ENCODE data around the gene TRIM60.
"Not testable (repeated sequence)": the region's sequence is repeated elsewhere in the genome, so short reads cannot be mapped to it uniquely, and the experiment has no call there.

TRIM60 gene

DNA sequence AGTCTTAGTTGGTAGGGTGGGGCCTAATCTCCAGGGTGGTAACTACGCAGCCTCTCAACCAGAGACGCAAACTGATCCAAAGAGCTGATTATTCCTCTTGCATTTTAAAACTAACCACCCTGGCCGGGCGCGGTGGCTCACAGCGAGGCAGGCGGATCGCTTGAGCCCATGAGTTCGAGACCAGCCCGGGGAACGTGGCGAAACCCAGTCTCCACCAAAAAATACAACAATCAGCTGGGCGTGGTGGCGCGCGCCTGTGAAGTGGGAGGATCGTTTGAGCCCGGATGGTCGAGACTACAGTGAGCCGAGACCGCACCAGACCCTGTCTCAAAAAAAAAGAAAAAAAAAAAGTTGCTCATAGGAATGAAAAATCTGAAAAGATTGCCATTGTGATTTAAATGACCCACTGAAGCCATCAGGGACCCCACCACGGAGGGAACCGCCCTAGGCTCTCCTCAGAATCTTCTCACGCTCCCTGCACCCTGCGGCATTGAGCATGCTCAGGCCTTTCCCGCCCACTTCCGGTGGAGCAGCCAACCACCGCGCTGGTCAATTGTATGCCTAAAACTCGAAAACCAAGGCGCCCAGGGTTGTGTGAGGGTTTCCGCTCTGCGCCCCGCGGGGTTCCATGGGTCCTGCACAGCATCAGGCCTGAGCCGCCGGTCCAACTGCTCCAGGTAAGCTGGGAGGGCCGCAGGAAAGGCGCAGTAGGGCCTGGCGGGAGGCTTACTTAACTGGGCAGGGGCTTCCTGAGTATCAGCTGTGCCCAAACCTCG, at the start of gene TRIM60:
TSS of gene TRIM60 (plus strand) at position 564 of the 776 bp plus-strand sequence. CDS start 8,074 bp downstream, outside the sequence.
- no peak for DNase-seq

GRCh38 chr4:164989471-164989870, 42.3 kb upstream of the TRIM60 start:
- DNase-seq = no peak

- not testable (repeated sequence) for DNase-seq
Measured at GRCh38 chr4:164990786-164991185, 41.0 kb upstream of the TRIM60 start.

- DNase-seq = not testable (repeated sequence)
Measured at GRCh38 chr4:164996123-164996522, 35.7 kb upstream of the TRIM60 start.

GRCh38 chr4:164997324-164997723, 34.5 kb upstream of the TRIM60 start:
- no peak for DNase-seq

DNA sequence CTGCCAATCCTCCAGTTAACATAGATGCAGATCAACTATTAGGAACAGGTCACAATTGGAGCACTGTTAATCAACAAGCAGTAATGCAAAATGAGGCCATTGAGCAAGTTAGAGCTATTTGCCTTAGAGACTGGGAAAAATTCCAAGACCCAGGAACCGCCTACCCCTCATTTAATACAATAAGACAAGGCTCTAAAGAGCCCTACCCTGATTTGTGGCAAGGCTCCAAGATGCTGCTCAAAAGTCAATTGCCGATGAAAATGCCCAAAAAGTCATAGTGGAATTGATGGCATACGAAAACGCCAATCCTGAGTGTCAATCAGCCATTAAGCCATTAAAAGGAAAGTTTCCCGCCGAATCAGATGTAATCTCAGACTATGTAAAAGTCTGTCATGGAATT, 33.9 kb upstream of the TRIM60 start:
- no peak for DNase-seq

DNA sequence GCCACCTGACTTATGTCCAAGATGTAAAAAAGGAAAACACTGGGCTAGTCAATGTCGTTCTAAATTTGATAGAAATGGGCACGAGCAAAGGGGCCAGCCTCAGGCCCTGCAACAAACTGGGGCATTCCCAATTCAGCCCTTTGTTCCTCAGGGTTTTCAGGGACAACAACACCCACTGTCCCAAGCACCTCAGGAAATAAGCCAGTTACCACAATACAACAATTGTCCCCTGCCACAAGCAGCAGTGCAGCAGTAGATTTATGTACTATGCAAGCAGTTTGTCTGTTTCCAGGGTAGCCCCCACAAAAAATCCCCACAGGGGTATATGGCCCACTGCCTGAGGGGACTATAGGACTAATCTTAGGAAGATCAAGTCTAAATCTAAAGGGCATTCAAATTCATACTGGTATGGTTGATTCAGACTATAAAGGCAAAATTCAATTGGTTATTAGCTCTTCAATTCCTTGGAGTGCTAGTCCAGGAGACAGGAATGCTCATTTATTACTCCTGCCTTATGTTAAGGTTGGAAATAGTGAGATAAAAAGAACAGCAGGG, 33.2 kb upstream of the TRIM60 start:
- DNase-seq = not testable (repeated sequence)

DNA sequence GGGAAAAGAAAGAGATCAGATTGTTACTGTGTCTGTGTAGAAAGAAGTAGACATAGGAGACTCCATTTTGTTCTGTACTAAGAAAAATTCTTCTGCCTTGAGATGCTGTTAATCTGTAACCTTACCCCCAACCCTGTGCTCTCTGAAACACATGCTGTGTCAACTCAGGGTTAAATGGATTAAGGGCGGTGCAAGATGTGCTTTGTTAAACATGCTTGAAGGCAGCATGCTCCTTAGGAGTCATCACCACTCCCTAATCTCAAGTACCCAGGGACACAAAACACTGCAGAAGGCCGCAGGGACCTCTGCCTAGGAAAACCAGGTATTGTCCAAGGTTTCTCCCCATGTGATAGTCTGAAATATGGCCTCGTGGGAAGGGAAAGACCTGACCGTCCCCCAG, 29.8 kb upstream of the TRIM60 start:
- DNase-seq = not testable (repeated sequence)

DNA sequence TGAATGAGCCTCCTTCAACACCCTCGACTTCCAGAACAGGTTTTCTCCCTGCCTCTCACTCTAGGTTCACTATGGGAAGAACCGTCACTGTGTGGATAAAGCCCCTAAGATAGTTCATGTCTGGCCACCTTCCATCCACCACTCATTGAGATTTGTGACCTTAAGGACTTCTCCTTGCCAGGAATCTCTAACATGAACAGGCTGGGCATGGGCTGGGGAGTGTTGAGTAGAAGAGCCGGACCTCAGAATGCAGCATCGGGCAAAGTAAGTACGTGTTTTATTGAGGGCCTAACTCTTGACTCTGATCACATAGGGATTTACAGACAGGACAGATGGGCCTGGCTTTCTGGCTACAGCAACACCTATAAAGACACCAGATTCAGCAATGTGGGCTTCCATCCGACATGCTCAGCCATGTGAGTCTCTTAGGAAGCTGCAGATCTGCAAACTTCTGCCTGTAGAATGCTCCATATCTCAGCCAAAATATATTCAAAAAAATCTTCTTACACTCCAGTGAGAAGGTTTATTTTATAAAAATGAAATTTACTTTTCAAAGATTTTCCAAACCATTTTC, 26.4 kb upstream of the TRIM60 start:
- DNase-seq = no peak

GRCh38 chr4:165006456-165006855, 25.3 kb upstream of the TRIM60 start:
- peak; percentile 44 for DNase-seq

DNA sequence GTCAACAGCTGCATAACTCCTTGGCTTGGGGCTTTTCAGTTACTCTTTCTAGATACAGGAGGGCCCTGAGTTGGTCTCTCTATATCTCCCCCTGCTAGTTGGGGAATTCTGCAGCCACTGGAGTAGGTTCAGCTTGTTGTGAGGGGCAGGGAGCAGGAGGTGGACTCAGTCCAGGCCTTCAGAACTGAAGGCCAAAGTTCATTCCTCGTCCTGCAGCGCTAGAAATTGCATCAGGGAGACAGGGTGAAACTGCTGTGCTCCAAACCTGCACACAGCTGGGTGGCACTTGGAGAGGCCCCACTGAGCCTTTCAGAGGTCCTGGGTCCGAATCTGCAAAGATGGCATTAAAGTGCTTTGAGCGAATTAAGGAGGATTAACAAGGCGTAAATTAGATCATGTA, 24.9 kb upstream of the TRIM60 start:
- no peak for DNase-seq

DNA sequence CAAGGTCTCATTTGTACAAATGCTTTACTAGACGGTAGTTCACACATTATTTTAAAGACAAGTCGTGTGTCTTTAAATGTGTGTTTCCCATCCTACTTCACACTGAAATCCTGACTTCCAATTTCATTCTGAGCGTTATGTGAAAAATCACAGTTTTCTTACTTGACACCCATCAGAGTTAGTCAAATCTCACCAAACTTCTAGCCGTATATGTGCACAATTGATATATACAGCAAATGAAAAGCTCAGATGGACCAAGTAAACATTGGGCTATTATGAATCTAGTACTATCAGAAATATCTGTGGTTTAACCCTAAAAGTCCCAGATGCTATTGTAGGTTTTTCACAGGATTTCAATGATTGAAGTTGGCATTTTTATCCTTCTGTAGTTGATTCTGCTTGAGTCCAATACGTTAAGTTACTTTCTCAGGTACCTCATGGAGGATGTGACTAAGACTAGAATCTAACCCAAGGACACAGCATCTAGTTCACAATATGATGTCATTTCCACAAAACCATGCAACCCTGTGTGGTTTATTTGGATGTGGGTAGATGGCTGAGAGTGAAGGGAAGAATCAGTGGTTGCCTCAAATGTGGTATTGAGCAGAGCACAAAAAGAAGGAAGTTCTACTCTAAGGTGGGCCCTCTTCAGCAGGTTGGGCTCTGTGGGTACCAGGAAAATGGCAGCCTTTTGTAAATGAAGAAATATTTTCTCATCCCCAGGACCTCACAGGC, 22.1 kb upstream of the TRIM60 start:
- no peak for DNase-seq

GRCh38 chr4:165010487-165010886, 21.3 kb upstream of the TRIM60 start:
- DNase-seq = no peak

DNA sequence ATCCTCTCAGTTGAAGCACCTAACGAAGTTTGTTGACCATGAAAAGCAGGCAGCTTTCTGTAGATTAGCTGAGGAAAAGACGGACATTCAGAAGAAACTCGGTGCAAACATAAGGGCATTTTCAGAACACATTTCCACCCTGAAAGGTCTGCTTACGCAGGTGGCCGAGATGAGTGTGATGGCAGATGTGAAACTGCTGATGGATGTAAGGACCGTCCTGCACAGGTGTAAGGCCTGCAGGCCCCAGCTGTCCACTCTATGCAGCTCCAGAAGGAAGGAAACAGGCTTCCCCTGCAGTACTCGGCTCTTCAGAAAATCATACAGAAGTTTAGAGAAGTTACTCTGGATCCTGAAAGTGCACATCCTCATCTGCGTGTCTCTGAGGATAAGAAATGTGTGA, 20.8 kb upstream of the TRIM60 start:
- no peak for DNase-seq

DNA sequence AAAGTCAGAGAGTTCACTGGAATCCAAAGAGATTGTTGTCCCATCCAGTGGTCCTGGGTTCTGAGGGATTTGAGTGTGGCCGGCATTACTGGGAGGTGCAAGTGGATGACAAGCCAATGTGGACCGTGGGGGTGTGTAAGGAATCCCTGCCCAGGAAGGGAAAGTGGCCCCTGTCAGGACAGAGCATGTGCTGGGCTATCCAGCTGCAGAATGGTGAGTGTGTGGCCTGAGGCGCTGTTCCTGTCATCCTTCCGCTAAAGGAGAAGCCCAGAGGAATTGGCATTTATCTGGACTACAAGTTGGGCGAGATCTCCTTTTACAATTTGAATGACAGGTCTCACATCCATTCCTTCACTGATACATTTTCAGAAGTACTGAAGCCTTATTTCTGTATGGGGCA, 20.4 kb upstream of the TRIM60 start:
- no peak for DNase-seq

- DNase-seq = no peak
Measured at GRCh38 chr4:165013691-165014090, 18.1 kb upstream of the TRIM60 start.

DNA sequence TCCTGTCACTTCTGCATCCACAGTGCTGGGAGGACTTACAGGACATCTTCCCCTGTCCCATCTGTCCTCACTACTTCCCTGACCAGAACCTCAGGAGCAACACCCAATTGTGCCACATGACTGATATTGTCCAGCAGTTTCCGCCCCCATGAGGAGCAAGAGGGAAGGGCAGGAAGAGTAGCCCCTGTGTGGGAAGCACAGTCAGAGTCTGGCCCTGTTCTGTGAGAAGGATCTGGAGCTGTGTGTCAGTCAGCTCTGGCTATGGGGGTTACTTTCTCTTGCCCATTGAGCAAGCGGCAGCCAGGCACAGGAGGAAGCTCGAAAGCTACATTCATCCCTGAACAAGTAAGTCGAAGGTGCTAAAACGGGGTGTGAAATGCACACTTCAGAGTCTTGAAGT, 14.8 kb upstream of the TRIM60 start:
- DNase-seq = no peak

DNA sequence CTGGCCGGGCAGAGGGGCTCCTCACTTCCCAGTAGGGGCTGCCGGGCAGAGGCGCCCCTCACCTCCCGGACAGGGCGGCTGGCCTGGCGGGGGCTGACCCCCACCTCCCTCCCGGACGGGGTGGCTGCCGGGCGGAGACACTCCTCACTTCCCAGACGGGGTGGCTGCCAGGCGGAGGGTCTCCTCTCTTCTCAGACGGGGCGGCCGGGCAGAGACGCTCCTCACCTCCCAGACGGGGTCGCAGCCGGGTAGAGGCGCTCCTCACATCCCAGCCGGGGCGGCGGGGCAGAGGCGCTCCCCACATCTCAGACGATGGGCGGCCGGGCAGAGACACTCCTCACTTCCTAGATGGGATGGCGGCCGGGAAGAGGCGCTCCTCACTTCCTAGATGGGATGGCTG, 11.8 kb upstream of the TRIM60 start:
- not testable (repeated sequence) for DNase-seq

GRCh38 chr4:165025782-165026181, 6.0 kb upstream of the TRIM60 start:
- DNase-seq = not testable (repeated sequence)

- no peak for DNase-seq
Measured at GRCh38 chr4:165027762-165028402, 3.9 kb upstream of the TRIM60 start.

DNA sequence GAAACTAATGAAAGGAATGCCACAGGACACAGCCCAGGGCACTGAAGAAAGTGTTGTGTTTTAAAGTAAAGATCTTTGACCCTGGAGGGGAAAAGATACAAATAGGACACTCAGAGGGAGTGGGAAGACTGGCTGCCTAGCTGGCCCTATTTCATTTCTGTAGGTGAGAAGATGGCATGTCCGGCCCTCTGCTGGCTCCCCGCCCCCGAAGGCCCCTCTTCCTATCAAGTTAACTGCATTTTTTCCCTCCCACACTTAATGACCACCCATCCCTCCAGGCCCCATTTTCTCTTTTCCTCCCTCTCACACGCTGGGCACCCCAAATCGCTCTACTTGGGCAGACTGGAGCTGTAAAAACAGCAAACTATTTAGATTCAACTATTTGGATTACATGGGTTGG, 16.4 kb downstream of the TRIM60 start:
- DNase-seq = no peak

DNA sequence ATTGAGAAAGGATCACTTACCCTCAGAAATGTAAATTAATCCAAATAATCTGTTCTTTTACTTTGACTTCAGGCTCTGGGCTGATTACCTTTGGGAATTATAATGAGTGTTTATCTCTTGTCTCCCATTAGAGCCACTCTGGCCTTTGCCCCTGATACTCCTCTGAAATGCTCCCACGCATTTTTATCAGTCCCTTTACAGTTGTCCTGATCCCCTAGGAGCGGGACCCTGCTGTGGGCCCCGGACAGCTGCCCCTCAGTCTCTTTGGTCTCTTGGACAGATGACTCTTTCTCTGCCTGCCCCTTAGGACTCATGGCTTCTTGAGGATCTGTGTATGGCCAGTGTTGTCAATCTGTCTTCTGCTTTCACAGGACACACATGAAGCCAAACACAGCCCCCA, 20.8 kb downstream of the TRIM60 start:
- no peak for DNase-seq

GRCh38 chr4:165053645-165054044, 21.8 kb downstream of the TRIM60 start, which contains the start of gene TRIM75:
TRIM75 (plus strand) TSS chr4:165053866; CDS start chr4:165059148, 5,282 bp downstream.
- no peak for DNase-seq

All from NCI-H2171 (cell line).